Glomerular endothelial cell (primary cell): ENCODE results near the gene TMEM178B. TPM values are rescaled to one million over a fixed set of nuclear protein-coding genes. Genes with fewer than 3 reads are reported as not detected.
"Not testable (repeated sequence)": the region's sequence is repeated elsewhere in the genome, so short reads cannot be mapped to it uniquely, and the experiment has no call there.

Source experiments
- DNase-seq: peaks from one replicate; pipeline ENCODE4 v3.0.0-alpha.2; 2011; ENCODE audit warnings: low read depth, low spot score; ENCODE audit errors: extremely low read depth
- total RNA-seq: library from RNA; depleted of rRNA; stranded (reverse); fragments of >200 nt; gene quantifications from 2 replicates; pipeline ENCODE4 v1.2.3, GENCODE V29; 2015

The TMEM178B gene
- total RNA-seq = 1.1 and 3.1 TPM in 2 replicates

- DNase-seq = no peak
Observed at GRCh38 chr7:141073641-141074161, at the start of gene TMEM178B. TMEM178B (plus strand) TSS chr7:141074064.

DNA sequence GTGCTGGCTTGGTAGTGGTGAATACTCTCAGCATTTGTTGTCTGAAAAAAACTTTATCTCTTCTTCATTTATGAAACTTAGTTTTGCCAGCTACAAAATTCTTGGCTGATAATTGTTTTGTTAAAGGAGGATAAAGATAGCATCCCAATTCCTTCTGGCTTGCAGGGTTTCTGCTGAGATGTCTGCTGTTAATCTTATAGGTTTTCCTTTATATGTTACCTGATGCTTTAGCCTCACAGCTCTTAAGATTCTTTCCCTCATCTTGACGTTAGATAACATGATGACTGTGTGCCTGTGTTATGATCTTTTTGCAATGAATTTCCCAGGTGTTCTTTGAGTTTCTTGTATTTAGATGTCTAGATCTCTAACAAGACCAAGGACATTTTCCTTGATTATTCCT, 49.2 kb upstream of the TMEM178B start:
- DNase-seq = no peak

- no peak for DNase-seq
Observed at GRCh38 chr7:141027043-141027442, 46.8 kb upstream of the TMEM178B start.

- DNase-seq = no peak
Observed at GRCh38 chr7:141028767-141029166, 45.1 kb upstream of the TMEM178B start.

DNA sequence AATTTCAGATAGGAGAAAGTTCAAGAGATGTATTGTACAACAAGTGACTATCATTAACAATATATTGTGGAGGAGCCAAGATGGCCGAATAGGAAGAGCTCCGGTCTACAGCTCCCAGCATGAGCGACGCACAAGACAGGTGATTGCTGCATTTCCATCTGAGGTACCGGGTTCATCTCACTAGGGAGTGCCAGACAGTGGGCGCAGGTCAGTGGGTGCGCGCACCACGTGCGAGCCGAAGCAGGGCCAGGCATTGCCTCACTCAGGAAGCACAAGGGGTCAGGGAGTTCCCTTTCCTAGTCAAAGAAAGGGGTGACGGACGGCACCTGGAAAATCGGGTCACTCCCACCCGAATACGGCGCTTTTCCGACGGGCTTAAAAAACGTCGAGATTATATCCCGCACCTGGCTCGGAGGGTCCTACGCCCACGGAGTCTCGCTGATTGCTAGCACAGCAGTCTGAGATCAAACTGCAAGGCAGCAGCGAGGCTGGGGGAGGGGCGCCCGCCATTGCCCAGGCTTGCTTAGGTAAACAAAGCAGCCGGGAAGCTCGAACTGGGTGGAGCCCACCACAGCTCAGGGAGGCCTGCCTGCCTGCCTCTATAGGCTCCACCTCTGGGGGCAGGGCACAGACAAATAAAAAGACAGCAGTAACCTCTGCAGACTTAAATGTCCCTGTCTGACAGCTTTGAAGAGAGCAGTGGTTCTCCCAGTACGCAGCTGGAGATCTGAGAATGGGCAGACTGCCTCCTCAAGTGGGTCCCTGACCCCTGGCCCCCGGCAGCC, 41.1 kb upstream of the TMEM178B start:
- not testable (repeated sequence) for DNase-seq

DNA sequence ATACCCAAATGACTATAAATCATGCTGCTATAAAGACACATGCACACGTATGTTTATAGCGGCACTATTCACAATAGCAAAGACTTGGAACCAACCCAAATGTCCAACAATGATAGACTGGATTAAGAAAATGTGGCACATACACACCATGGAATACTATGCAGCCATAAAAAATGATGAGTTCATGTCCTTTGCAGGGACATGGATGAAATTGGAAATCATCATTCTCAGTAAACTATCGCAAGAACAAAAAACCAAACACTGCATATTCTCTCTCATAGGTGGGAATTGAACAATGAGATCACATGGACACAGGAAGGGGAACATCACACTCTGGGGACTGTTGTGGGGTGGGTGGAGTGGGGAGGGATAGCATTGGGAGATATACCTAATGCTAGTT, 35.8 kb upstream of the TMEM178B start:
- not testable (repeated sequence) for DNase-seq

GRCh38 chr7:141039376-141039775, 34.5 kb upstream of the TMEM178B start:
- DNase-seq = no peak

DNA sequence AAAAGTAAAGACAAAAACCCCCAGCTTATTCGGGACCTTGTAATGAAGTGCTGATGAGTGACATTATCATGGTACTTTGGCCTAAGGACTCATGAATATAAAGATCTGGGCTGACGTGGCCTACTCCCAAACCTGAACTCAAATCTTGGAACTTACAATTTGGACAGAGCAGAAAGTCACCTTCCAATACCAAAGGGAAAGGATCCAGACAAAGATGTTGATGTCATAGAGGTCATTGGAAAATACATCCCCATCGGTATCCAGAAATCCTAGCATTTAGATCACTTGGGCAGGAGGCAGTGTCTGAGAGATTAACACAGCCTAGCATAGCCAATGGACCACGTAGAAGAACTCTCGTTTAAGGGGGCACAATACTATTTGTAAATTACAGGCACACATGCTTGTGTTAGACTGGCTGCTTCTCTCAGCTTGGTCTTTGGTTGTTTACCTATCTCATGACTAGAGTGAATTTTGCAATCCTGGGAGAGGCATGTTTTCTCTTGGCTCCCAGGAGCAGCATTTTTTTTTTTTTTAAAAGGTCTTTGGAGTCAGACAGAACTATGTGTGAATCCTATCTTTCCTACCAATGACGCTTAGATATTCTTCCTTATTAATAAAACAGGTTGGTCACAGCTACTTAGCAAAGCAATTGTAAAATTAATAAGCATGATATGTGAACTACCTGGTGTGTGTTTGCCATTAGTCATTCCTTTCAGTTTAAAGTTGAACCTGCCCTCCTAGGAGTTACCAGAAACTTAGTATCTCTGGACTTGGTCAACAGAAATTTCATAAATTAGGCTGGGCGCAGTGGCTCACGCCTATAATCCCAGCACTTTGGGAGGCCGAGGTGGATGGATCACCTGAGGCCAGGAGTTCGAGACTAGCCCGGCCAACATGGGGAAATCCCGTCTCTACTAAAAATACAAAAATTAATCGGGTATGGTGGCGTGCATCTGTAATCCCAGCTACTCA, 31.4 kb upstream of the TMEM178B start:
- DNase-seq = no peak

- no peak for DNase-seq
Observed at GRCh38 chr7:141043616-141044015, 30.2 kb upstream of the TMEM178B start.

DNA sequence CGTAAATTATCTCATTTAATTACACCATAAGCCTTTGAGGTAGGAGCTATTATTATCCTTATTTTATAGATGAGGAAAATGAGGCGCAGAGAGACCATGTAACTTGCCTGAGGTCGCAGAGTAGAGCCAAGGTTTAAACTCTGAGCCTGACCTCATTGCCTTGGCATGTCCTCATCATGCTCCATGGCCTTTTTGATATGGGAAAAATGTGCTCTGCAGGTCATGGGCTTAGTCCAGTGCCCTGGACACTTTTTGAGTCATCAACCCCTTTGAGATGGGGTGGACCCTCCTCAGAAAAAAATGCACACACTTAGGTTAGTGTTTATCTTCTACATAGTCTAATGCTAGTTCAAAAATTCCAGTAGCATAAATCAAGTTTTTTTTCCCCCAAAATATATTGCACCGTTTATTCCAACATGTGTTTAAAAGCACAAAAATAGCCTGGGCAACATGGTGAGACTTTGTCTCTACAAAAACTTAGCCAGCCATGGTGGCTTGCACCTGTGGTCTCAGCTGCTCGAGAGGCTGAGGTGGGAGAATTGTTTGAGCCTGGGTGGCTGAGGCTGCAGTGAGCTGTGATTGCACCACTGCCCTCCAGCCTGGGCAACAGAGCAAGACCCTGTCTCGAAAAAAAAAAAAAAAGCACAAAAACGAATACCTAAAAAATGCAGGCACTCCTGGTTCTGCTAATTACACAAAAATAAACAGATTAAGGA, 28.6 kb upstream of the TMEM178B start:
- no peak for DNase-seq

DNA sequence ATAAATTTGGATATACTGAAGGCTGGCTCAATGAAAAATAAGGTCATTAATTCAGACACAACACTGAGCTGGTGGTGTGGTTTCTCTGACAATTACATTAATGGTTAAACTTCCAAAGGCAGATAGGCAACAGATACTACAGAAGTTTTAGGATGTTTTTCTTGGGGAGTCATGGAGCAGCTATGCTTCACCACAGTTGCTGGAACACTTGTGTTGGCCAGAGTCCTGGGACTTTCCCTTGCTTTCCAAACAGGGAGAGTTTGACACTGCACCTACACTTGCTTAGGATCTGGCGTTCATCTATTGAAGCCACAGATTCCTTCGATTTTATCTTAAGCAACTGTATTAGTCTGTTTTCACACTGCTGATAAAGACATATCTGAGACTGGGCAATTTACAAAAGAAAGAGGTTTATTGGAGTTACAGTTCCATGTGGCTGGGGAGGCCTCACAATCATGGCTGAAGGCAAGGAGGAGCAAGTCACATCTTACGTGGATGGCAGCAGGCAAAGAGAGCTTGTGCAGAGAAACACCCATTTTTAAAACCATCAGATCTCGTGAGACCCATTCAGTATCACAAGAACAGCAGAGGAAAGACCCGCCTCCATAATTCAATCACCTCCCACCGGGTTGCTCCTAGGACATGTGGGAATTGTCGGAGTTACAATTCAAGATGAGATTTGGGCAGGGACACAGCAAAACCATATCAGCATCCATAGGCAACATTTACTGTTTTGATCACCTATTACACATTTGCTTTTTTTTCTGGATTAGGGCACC, 27.8 kb upstream of the TMEM178B start:
- DNase-seq = no peak

- DNase-seq = no peak
Observed at GRCh38 chr7:141053626-141054025, 20.2 kb upstream of the TMEM178B start.

DNA sequence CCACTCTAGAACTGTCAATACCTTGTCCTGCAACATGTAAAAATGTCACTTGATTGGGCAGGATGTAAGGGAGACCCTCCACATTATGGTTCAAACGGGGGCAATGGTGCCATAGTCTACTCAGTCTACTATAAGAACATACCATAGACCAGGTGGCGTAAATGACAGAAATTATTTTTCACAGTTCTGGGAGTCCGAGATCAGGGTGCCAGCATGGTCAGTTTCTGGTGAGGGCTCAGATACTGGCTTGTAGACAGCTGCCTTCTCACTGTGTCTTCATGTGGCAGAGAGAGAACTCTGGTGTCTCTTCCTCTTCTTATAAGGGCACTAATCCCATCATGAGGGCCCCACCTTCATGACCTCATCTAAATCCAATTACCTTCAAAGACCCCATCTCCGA, 18.7 kb upstream of the TMEM178B start:
- DNase-seq = no peak

DNA sequence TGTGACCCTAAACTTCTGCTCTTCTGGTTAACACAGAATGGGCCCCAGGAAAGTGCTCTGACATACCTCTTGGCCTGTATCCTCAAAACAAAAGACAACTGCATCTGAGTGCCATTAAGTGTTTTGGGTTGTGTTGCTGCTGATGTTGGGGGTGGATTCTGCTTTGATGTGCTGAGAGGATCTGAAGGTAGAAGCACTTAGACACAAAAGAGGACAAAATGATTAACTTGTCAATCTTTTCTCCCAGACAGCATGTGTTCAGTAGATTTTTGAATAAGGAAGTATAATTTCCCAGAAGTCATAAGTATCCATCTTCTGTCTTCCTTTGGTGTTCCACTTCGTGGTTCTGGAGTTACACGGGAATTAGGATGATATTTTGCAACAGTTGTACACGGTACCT, 16.1 kb upstream of the TMEM178B start:
- DNase-seq = no peak

GRCh38 chr7:141067856-141068255, 6.0 kb upstream of the TMEM178B start:
- DNase-seq = not testable (repeated sequence)

GRCh38 chr7:141071260-141071854, 2.5 kb upstream of the TMEM178B start:
- DNase-seq = no peak

DNA sequence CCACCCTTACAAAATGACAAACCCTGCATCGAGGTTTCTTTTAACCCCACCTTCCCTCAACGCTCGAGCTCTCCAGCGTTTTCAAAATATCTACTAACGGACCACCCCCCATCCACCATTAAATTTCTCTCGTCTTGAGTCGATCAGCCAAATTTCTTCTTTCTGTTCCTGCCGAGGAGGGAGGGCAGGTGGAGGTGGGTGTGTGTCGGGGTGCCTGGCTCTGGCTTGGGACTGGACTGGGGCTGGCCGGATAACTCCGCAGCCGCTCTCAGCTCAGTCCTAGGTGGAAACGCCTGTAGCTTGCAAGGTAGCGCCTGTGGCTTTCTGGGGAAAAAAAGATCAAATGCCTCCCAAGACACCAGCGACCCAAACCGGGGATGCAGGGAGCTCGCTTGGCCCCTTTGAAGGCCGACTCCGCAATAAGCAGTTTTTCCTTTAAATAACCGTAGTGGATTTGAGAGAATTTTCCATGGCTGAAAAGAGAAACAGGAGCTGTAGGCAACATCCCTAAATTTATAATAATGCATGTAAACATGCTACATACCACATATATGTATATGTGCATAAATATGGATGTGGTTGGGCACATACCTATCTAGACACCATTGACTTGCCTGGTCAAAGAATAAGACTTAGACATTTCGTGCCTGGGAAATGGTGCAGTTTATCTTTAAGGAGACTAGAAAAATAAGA, 1.9 kb upstream of the TMEM178B start:
- no peak for DNase-seq

DNA sequence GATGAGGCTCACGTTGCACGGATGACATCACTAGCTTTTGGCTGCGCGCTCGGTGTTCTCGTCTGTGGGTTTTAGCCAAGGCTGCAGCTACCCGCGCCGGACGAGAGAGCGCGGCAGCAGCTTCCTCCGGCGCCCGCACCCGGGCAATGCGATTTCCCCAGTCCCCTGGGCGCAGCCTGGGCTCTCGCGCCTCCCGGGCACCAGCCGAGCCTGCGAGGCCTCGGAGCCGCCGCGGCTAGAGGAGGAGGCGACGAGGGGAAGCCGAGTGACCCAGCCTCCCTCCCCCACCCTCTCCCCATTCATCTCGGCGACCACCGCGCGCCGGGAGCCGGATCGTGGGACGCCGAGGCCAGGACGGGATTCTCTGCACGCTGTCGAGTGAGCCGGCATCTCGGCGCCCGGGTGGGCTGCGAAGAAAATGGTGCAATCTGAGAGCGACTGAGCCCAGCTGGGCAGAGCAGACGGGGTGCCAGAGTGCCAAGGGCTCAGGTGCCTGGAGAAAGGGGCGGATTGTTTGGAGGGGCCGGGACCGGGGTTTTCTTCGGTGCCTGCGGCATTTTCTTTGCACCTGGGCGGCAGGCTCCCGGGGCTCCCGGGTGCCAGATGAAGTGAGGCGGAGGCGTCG, 1.2 kb upstream of the TMEM178B start:
- DNase-seq = no peak
